HepG2 (cell line): ENCODE data around the gene CELF6. TPM values are rescaled to one million over a fixed set of nuclear protein-coding genes. Genes with fewer than 3 reads are reported as not detected.

Experiments used
- ATAC-seq: fragments of 200-7000 bp; cut with Tn5 transposase; 3 replicates; pipeline ENCODE4 v1.9.1; 2020; ENCODE audit warnings: mild to moderate bottlenecking, moderate library complexity
- BruUV-seq: library from RNA; stranded (reverse); fragments of 400-500 nt; replicated peaks from 2 replicates; lab custom pipeline; 2021; lab: Mats Ljungman, UMichigan
- CTCF ChIA-PET: fragments of 300-600 bp; formaldehyde crosslinking; extraction: SDS; loops from one replicate; lab custom pipeline; 2021; ENCODE audit warnings: low total read pairs, inconsistent platforms, low intra/inter-chr PET ratio; lab: Yijun Ruan, JAX
- POLR2A ChIA-PET: fragments of 350-600 bp; sonication (Branson Sonifier 250); formaldehyde crosslinking; loops from one replicate; lab custom pipeline; 2020; ENCODE audit warnings: antibody characterized with exemption, inconsistent platforms; lab: Yijun Ruan, JAX
- DNase-seq: peaks from one replicate; pipeline ENCODE4 v3.0.0-alpha.2; 2015; ENCODE audit warnings: low spot score
- FAIRE-seq: peaks from 3 replicates; lab custom pipeline; 2011; peaks lifted over from hg19 to GRCh38; lab: Jason Lieb, UNC
- H2AFZ ChIP-seq: one replicate; pipeline ENCODE4 v1.6.1; 2011; ENCODE audit warnings: low read length, inconsistent platforms
- H3K27ac ChIP-seq: fragments of 300-600 bp; 3 replicates; pipeline ENCODE4 v1.8.0; 2011; ENCODE audit warnings: mixed run types, mild to moderate bottlenecking, mixed read lengths, low read length, inconsistent platforms; ENCODE audit not compliant: insufficient read depth; ENCODE audit errors: extremely low read length
- H3K27me3 ChIP-seq, 2 experiments: fragments of 200-600 bp in 1 of 2; 2 replicates in 1 of 2; 3 replicates in 1 of 2; pipeline versions ENCODE4 v1.6.0 to v1.8.0; 2011; ENCODE audit warnings: low read length in 2 of 2, mild to moderate bottlenecking in 2 of 2, moderate library complexity in 2 of 2, inconsistent platforms in 1 of 2; ENCODE audit not compliant: insufficient read depth in 2 of 2, control insufficient read depth in 1 of 2
- H3K36me3 ChIP-seq, 2 experiments: fragments of 200-600 bp in 1 of 2; replicated peaks in 1 of 2; 2 replicates in 1 of 2; 3 replicates in 1 of 2; pipeline versions ENCODE4 v1.5.1 to v1.8.0; 2011; ENCODE audit warnings: low read length in 2 of 2, inconsistent platforms in 1 of 2; ENCODE audit not compliant: insufficient read depth in 2 of 2, control insufficient read depth in 1 of 2
- H3K4me1 ChIP-seq: 2 replicates; pipeline ENCODE4 v1.5.1; 2012; ENCODE audit warnings: low read length, inconsistent platforms; ENCODE audit not compliant: insufficient read depth
- H3K4me2 ChIP-seq: 2 replicates; pipeline ENCODE4 v1.6.0; 2011; ENCODE audit warnings: low read depth, low read length, inconsistent platforms
- H3K4me3 ChIP-seq, 3 experiments: fragments of 200-600 bp in 1 of 3; sonication (generic), shearing (Covaris generic) in 1 of 3; replicated peaks in 1 of 3; 2 replicates each; pipeline ENCODE4 v1.5.1; 2011 to 2016; ENCODE audit warnings: low read length in 3 of 3, inconsistent platforms in 2 of 3, low read depth in 2 of 3, mild to moderate bottlenecking in 2 of 3, control low read depth in 1 of 3, mixed read lengths in 1 of 3; ENCODE audit not compliant: insufficient read depth in 1 of 3
- H3K79me2 ChIP-seq: one replicate; pipeline ENCODE4 v1.6.1; 2011; ENCODE audit warnings: low read length, inconsistent platforms; ENCODE audit not compliant: insufficient read depth
- H3K9ac ChIP-seq: 2 replicates; pipeline ENCODE4 v1.6.0; 2011; ENCODE audit warnings: mild to moderate bottlenecking, low read depth, low read length, inconsistent platforms; ENCODE audit not compliant: insufficient read depth
- H3K9me3 ChIP-seq: 2 replicates; pipeline ENCODE4 v1.5.1; 2012; ENCODE audit warnings: mild to moderate bottlenecking, low read length
- H4K20me1 ChIP-seq: 2 replicates; pipeline ENCODE4 v1.6.0; 2011; ENCODE audit warnings: inconsistent platforms, mild to moderate bottlenecking, low read length, moderate library complexity; ENCODE audit not compliant: insufficient read depth
- CAMTA2 ChIP-seq: sonication (generic); formaldehyde crosslinking; IDR thresholded peaks from 2 replicates; pipeline ENCODE4 v1.4.0; 2020; ENCODE audit warnings: mild to moderate bottlenecking, missing genetic modification reagents, borderline replicate concordance
- CC2D1A ChIP-seq: sonication (generic); formaldehyde crosslinking; IDR thresholded peaks from 2 replicates; pipeline ENCODE4 v1.8.1; 2023; ENCODE audit warnings: mild to moderate bottlenecking, missing genetic modification reagents
- CHCHD3 ChIP-seq: sonication (generic); formaldehyde crosslinking; IDR thresholded peaks from 2 replicates; pipeline ENCODE4 v1.8.0; 2022; ENCODE audit warnings: mild to moderate bottlenecking, missing genetic modification reagents, moderate library complexity
- HIVEP1 ChIP-seq: sonication (generic); formaldehyde crosslinking; IDR thresholded peaks from 2 replicates; pipeline ENCODE4 v1.4.0; 2020; ENCODE audit warnings: mild to moderate bottlenecking, missing genetic modification reagents
- JUNB ChIP-seq: sonication (generic); formaldehyde crosslinking; IDR thresholded peaks from 2 replicates; pipeline ENCODE4 v1.8.0; 2022; ENCODE audit warnings: missing genetic modification reagents, mild to moderate bottlenecking, borderline replicate concordance
- NFE2 ChIP-seq: sonication (generic); formaldehyde crosslinking; IDR thresholded peaks from 2 replicates; pipeline ENCODE4 v1.4.0; 2020; ENCODE audit warnings: missing genetic modification reagents
- PAF1 ChIP-seq: IDR thresholded peaks from 2 replicates; pipeline ENCODE4 v1.6.1; 2016; ENCODE audit warnings: missing genetic modification reagents, missing compliant biosample characterization
- SMC3 ChIP-seq: IDR thresholded peaks from 2 replicates; pipeline ENCODE4 v1.6.1; 2011; ENCODE audit warnings: low read length, improper control_type of control experiment
- SRSF9 ChIP-seq: fragments of 200-400 bp; formaldehyde crosslinking; IDR thresholded peaks from 2 replicates; pipeline ENCODE4 v1.6.1; 2018; ENCODE audit warnings: borderline replicate concordance, mild to moderate bottlenecking, low read depth, low read length; ENCODE audit not compliant: insufficient read depth, poor library complexity, severe bottlenecking
- TBP ChIP-seq: sonication (generic); formaldehyde crosslinking; IDR thresholded peaks from 2 replicates; pipeline ENCODE4 v1.5.0; 2020; ENCODE audit warnings: missing genetic modification reagents
- TRAFD1 ChIP-seq: sonication (generic); formaldehyde crosslinking; IDR thresholded peaks from 2 replicates; pipeline ENCODE4 v1.5.1; 2020; ENCODE audit warnings: missing genetic modification reagents, mild to moderate bottlenecking, borderline replicate concordance
- ZBTB44 ChIP-seq: sonication (generic); formaldehyde crosslinking; IDR thresholded peaks from 2 replicates; pipeline ENCODE4 v1.4.0; 2020; ENCODE audit warnings: missing genetic modification reagents
- ZFP36L2 ChIP-seq: sonication (generic); formaldehyde crosslinking; IDR thresholded peaks from 2 replicates; pipeline ENCODE4 v1.4.0; 2020; ENCODE audit warnings: missing genetic modification reagents
- ZFY ChIP-seq: sonication (generic); formaldehyde crosslinking; IDR thresholded peaks from 2 replicates; pipeline ENCODE4 v1.4.0; 2020; ENCODE audit warnings: missing genetic modification reagents
- ZNF124 ChIP-seq: sonication (generic); formaldehyde crosslinking; IDR thresholded peaks from 2 replicates; pipeline ENCODE4 v1.4.0; 2020; ENCODE audit warnings: missing genetic modification reagents
- ZNF329 ChIP-seq: sonication (generic); formaldehyde crosslinking; IDR thresholded peaks from 2 replicates; pipeline ENCODE4 v1.9.0; 2021; ENCODE audit warnings: low read depth, mild to moderate bottlenecking, missing genetic modification reagents
- ZNF367 ChIP-seq: sonication (generic); formaldehyde crosslinking; IDR thresholded peaks from 2 replicates; pipeline ENCODE4 v1.4.0; 2020; ENCODE audit warnings: missing genetic modification reagents, borderline replicate concordance
- ZNF432 ChIP-seq: sonication (generic); formaldehyde crosslinking; IDR thresholded peaks from 2 replicates; pipeline ENCODE4 v1.5.0; 2020; ENCODE audit warnings: missing genetic modification reagents, mild to moderate bottlenecking, borderline replicate concordance
- ZNF547 ChIP-seq: sonication (generic); formaldehyde crosslinking; IDR thresholded peaks from 2 replicates; pipeline ENCODE4 v1.5.1; 2020; ENCODE audit warnings: mild to moderate bottlenecking, missing genetic modification reagents
- ZNF7 ChIP-seq: IDR thresholded peaks from 2 replicates; pipeline ENCODE4 v1.6.1; 2016; ENCODE audit warnings: missing biosample characterization, missing genetic modification reagents
- ZZZ3 ChIP-seq: sonication (generic); formaldehyde crosslinking; IDR thresholded peaks from 2 replicates; pipeline ENCODE4 v1.4.0; 2020; ENCODE audit warnings: missing genetic modification reagents, mild to moderate bottlenecking, borderline replicate concordance
- WGBS: methylation state at CpG from one replicate; pipeline ENCODE4 v1.1.6; 2017; ENCODE audit warnings: low lambda C conversion rate; 5-methylcytosine and 5-hydroxymethylcytosine counted together
- in situ Hi-C: cut with HindIII; loops from 2 replicates; pipeline ENCODE4 v1.10.0; 2017; ENCODE audit warnings: low pct_unique_long_range_greater_than_20kb; ENCODE audit not compliant: extremely low pct_ligation_motif_present
- intact Hi-C: fragments of 100-400 bp; cut with micrococcal nuclease; formaldehyde crosslinking; loops from one replicate; pipeline ENCODE4 v1.10.0; 2022; ENCODE audit not compliant: unreplicated experiment
- polyA plus RNA-seq, 8 experiments: library from polyadenylated mRNA; depleted of rRNA in 3 of 8; stranded (reverse) in 7 of 8; unstranded in 1 of 8; fragments of >200 nt; fragmentation: Illumina TruSeq in 4 of 8; extraction: Trizol in 4 of 8; gene quantifications; 2 replicates each; pipeline versions ENCODE4 v1.2.1 to v1.2.3, GENCODE V29; 2011 to 2016; ENCODE audit warnings: low read depth in 4 of 8, missing spikeins in 1 of 8, mixed read lengths in 1 of 8; ENCODE audit not compliant: insufficient read depth in 1 of 8
- total RNA-seq, 5 experiments: library from RNA; depleted of rRNA; stranded (reverse); fragments of >200 nt; fragmentation: Illumina TruSeq; extraction: Trizol; gene quantifications; 2 replicates each; pipeline ENCODE4 v1.2.3, GENCODE V29; 2016; ENCODE audit warnings: low read depth in 1 of 5

The CELF6 gene
- total and polyA plus RNA-seq, 2 of the 13 experiments (the other 11 are each of a cell fraction or from before 2014, with no cell fraction given): 0.49 to 0.94 TPM

GRCh38 chr15:72312605-72313447 is 7.1 kb downstream of the CELF6 start:
- WGBS: 56% methylated on average over 2 of the region's 2 CpGs
- H2AFZ ChIP-seq: no peak overlapping the region
- CTCF ChIA-PET: interaction anchor here (1.0 to 1.5 kb wide), 4 partner anchors 29 to 220 kb away, joined by 3 to 6 read pairs (median 4); no protein-coding TSS in a partner anchor
- no peaks in the 10 kb centered on the region for H3K27me3 ChIP-seq
- no peaks in the 10 kb centered on the region for H3K36me3 ChIP-seq
- intact Hi-C loops: no loop called here
- BruUV-seq: no TSS peak
- H3K4me1 ChIP-seq: peaks cover 7% of the 10 kb centered on the region; the same call in 1 of the 2 replicates
- no peaks in the 10 kb centered on the region for H4K20me1 ChIP-seq
- FAIRE-seq: peak; percentile 89
- H3K27ac ChIP-seq: no peak overlapping the region
- H3K4me2 ChIP-seq: no peak overlapping the region
- peak; percentile 96 for ATAC-seq
- H3K4me3 ChIP-seq: no peak overlapping the region
- H3K9ac ChIP-seq: no peak overlapping the region
- no peaks in the 10 kb centered on the region for H3K9me3 ChIP-seq
- in situ Hi-C loops: no loop called here
- POLR2A ChIA-PET: interaction anchor here (0.5 to 1.2 kb wide), 2 partner anchors 160 to 238 kb away, joined by 4 to 5 read pairs; no protein-coding TSS in a partner anchor
- H3K79me2 ChIP-seq: no peaks in the 10 kb centered on the region
- DNase-seq: peak; percentile 65
- TF ChIP-seq CAMTA2 (CRISPR knock-in tag): no peak
- no peak for TF ChIP-seq ZZZ3 (CRISPR knock-in tag)
- TF ChIP-seq ZNF329 (CRISPR knock-in tag): no peak
- TF ChIP-seq ZNF547 (CRISPR knock-in tag): no peak
- no peak for TF ChIP-seq ZFP36L2 (CRISPR knock-in tag)
- no peak for TF ChIP-seq SRSF9
- TF ChIP-seq ZNF367: no peak
- no peak for TF ChIP-seq TBP (CRISPR knock-in tag)
- TF ChIP-seq HIVEP1: no peak
- no peak for TF ChIP-seq NFE2 (CRISPR knock-in tag)
- no peak for TF ChIP-seq ZBTB44 (CRISPR knock-in tag)
- no peak for TF ChIP-seq ZNF7
- TF ChIP-seq JUNB (CRISPR knock-in tag): no peak
- peak; percentile 31; the same call in 1 of the 2 replicates for TF ChIP-seq ZFY (CRISPR knock-in tag)
- no peak for TF ChIP-seq CHCHD3
- no peak for TF ChIP-seq ZNF124 (CRISPR knock-in tag)
- TF ChIP-seq ZNF432: no peak
- TF ChIP-seq PAF1 (CRISPR knock-in tag): no peak
- no peak for TF ChIP-seq CC2D1A
- TF ChIP-seq SMC3: peak; percentile 75; the same call in 1 of the 2 replicates
- no peak for TF ChIP-seq TRAFD1 (CRISPR knock-in tag)
